Erythroblast (primary cell): ENCODE measurements around the gene MRPL21.

Experiments
- DNase-seq, 2 experiments: peaks; one replicate each; lab custom pipeline; 2025; lab: John Stamatoyannopoulos, UW
- GATA1 ChIP-seq: IDR thresholded peaks from 2 replicates; pipeline ENCODE4 v1.6.1; 2011; ENCODE audit warnings: low read depth, mild to moderate bottlenecking, control low read depth, low read length, moderate library complexity
- POLR2A ChIP-seq: IDR thresholded peaks from 2 replicates; pipeline ENCODE4 v1.6.1; 2011; ENCODE audit warnings: mild to moderate bottlenecking, low read length

Gene MRPL21

GRCh38 chr11:68855205-68855981 lies 48.2 kb downstream of the MRPL21 start:
- TF ChIP-seq POLR2A (no peak), GATA1 (no peak)

GRCh38 chr11:68854273-68854958 lies 49.2 kb downstream of the MRPL21 start:
- no peak for DNase-seq
- TF ChIP-seq POLR2A, result no peak
- no peak for TF ChIP-seq GATA1

More at GRCh38 chr11:68855205-68855981, 48.2 kb downstream of the MRPL21 start:
- peak; percentile 39 to 44 for DNase-seq

GRCh38 chr11:68852628-68853027 lies 51.0 kb downstream of the MRPL21 start:
- TF ChIP-seq POLR2A (no peak), GATA1 (no peak)
- DNase-seq, result no peak

- DNase-seq, result no peak
- no peak for TF ChIP-seq GATA1
- no peak for TF ChIP-seq POLR2A
Measured at GRCh38 chr11:68848429-68848828, 55.2 kb downstream of the MRPL21 start.

- DNase-seq, result no peak
- TF ChIP-seq GATA1 (no peak), POLR2A (no peak)
Measured at GRCh38 chr11:68847395-68847794, 56.2 kb downstream of the MRPL21 start.

GRCh38 chr11:68845351-68846002 lies 58.2 kb downstream of the MRPL21 start:
- no peak for DNase-seq
- TF ChIP-seq POLR2A (no peak), GATA1 (no peak)

GRCh38 chr11:68844801-68845200 lies 58.8 kb downstream of the MRPL21 start:
- TF ChIP-seq POLR2A (no peak), GATA1 (no peak)
- no peak for DNase-seq

GRCh38 chr11:68844376-68844775 lies 59.3 kb downstream of the MRPL21 start:
- TF ChIP-seq POLR2A, result no peak
- TF ChIP-seq GATA1, result no peak
- DNase-seq, result no peak

GRCh38 chr11:68843703-68844312 lies 59.8 kb downstream of the MRPL21 start:
- no peak for TF ChIP-seq GATA1
- no peak for TF ChIP-seq POLR2A
- DNase-seq, result peak; percentile 79 to 80

GRCh38 chr11:68843052-68843561 lies 60.5 kb downstream of the MRPL21 start:
- DNase-seq, result peak; percentile 65
- TF ChIP-seq GATA1, result no peak
- no peak for TF ChIP-seq POLR2A

GRCh38 chr11:68842427-68843051 lies 61.1 kb downstream of the MRPL21 start:
- no peak for DNase-seq

GRCh38 chr11:68841718-68842426 lies 61.8 kb downstream of the MRPL21 start, which contains the start of gene CPT1A:
Gene CPT1A, minus strand, starts transcription at chr11:68841916. Its CDS starts 26,442 bp downstream, at chr11:68815474.
- DNase-seq, result peak; percentile 86 to 90
- TF ChIP-seq GATA1 (no peak), POLR2A (no peak)

More at GRCh38 chr11:68842427-68843051, 61.1 kb downstream of the MRPL21 start:
- no peak for TF ChIP-seq GATA1
- TF ChIP-seq POLR2A, result no peak
